A549 treated with AZD2906 at 1 μM for 4 hours (cell line): ENCODE data around the gene ZMIZ2. TPM values are rescaled to one million over a fixed set of nuclear protein-coding genes. Genes with fewer than 3 reads are reported as not detected.

Experiments used
- total RNA-seq: library from RNA; stranded (reverse); fragments of 200-300 nt; extraction: Qiagen RNA extraction; gene quantifications from 5 replicates; pipeline ENCODE4 v1.2.3, GENCODE V29; 2022

ZMIZ2 gene
- 22.1 to 32.6 TPM (median 31.1 TPM) in 5 replicates for total RNA-seq

GRCh38 chr7:44748045-44748947 lies at the start of gene ZMIZ2:
TSS of gene ZMIZ2 (plus strand) at chr7:44748847. CDS start at chr7:44756250, 7,403 bp downstream.

GRCh38 chr7:44796504-44797328 lies 48.1 kb downstream of the ZMIZ2 start, which contains the start of gene PPIA:
TSS of gene PPIA (plus strand) at chr7:44796681. CDS start at chr7:44796725, 44 bp downstream.

Other genes starting within 250 kb of the ZMIZ2 start
- gene NPC1L1, start 207.5 kb upstream of the ZMIZ2 start, total RNA-seq = 0.06 to 0.09 TPM (median 0.08 TPM) in 5 replicates
- gene DDX56, start 174.9 kb upstream of the ZMIZ2 start, total RNA-seq = 102 to 126 TPM (median 116 TPM) in 5 replicates
- 47.9 to 51.4 TPM (median 49.5 TPM) in 5 replicates for gene TMED4, start 166.6 kb upstream of the ZMIZ2 start, total RNA-seq
- gene OGDH, start 142.2 kb upstream of the ZMIZ2 start, total RNA-seq = 28.1 to 31.2 TPM (median 29.8 TPM) in 5 replicates
- gene PPIA, start 47.8 kb downstream of the ZMIZ2 start, total RNA-seq = 5,070 to 6,304 TPM (median 5,111 TPM) in 5 replicates
- 206 to 263 TPM (median 253 TPM) in 5 replicates for gene H2AZ2, start 99.2 kb downstream of the ZMIZ2 start, total RNA-seq
- 11.7 to 13.0 TPM (median 12.8 TPM) in 5 replicates for gene PURB, start 136.7 kb downstream of the ZMIZ2 start, total RNA-seq
- gene MYO1G, start 230.2 kb downstream of the ZMIZ2 start, total RNA-seq = 0.17 to 0.29 TPM (median 0.21 TPM) in 5 replicates